ENCODE data around the gene SCMH1.

- TF ChIP-seq SPI1 (IDR thresholded peaks at IDR 0.05; ENCODE audit: low read depth, low read length) (peak; percentile 90), POLR2AphosphoS5 (IDR thresholded peaks at IDR 0.05; ENCODE audit: low read depth, low read length) (no peak)
Measured at GRCh38 chr1:41053316-41053715, 188.8 kb downstream of the SCMH1 start.
